ENCODE measurements around the gene ANK3. TPM values are rescaled to one million over a fixed set of nuclear protein-coding genes. Genes with fewer than 3 reads are reported as not detected.

Gene ANK3
- total RNA-seq, 2 donors from 2014 or later: 65.0 to 79.5 TPM

- Mint-ChIP-seq H3K27ac (no peak overlapping the region), H3K27me3 (ENCODE audit: insufficient read depth) (no peaks in the 10 kb centered on the region), H3K36me3 (ENCODE audit: low read depth) (peaks cover under 1% of the 10 kb centered on the region), H3K9me3 (no peaks in the 10 kb centered on the region), H3K4me1 (peaks cover 2% of the 10 kb centered on the region), H3K4me3 (no peak overlapping the region)
- Histone ChIP-seq H3K4me3 (ENCODE audit: low read length) (no peak overlapping the region), H3K36me3 (ENCODE audit: control insufficient read depth, insufficient read depth, low read length) (no peaks in the 10 kb centered on the region), H3K9ac (ENCODE audit: extremely low read depth, low read length, poor library complexity, severe bottlenecking) (no peak overlapping the region), H3K4me1 (ENCODE audit: control insufficient read depth, insufficient read depth, low read length) (no peaks in the 10 kb centered on the region), H3K27ac (ENCODE audit: low read depth, low read length) (no peak overlapping the region), H3K9me3 (ENCODE audit: control insufficient read depth, low read length) (no peaks in the 10 kb centered on the region), H3K27me3 (ENCODE audit: control insufficient read depth, insufficient read depth, low read length, poor library complexity, severe bottlenecking) (no peaks in the 10 kb centered on the region)
- 90% methylated on average over 3 of the region's 3 CpGs for WGBS, 2 experiments (ENCODE audit: insufficient coverage in 1 of 2, insufficient read length in 1 of 2)
- no peak for TF ChIP-seq CTCF (conservative IDR thresholded peaks at IDR 0.05)
- no peak for DNase-seq
Measured at GRCh38 chr10:60050366-60050765, 339.3 kb downstream of the ANK3 start.

- Mint-ChIP-seq H3K4me3 (no peak overlapping the region), H3K27ac (peak overlapping the region; percentile 90), H3K27me3 (ENCODE audit: insufficient read depth) (no peaks in the 10 kb centered on the region), H3K36me3 (ENCODE audit: low read depth) (no peaks in the 10 kb centered on the region), H3K4me1 (peaks cover 20% of the 10 kb centered on the region), H3K9me3 (no peaks in the 10 kb centered on the region)
- peak; percentile 85 for DNase-seq
- no peaks in the 10 kb centered on the region for H3K9me3 ChIP-seq (ENCODE audit: control insufficient read depth, low read length)
- H3K27ac ChIP-seq (ENCODE audit: low read depth, low read length): no peak overlapping the region
- no peak overlapping the region for H3K4me3 ChIP-seq (ENCODE audit: low read length)
- peak; percentile 75 for TF ChIP-seq CTCF (conservative IDR thresholded peaks at IDR 0.05)
- no peaks in the 10 kb centered on the region for H3K4me1 ChIP-seq (ENCODE audit: control insufficient read depth, insufficient read depth, low read length)
- no peak overlapping the region for H3K9ac ChIP-seq (ENCODE audit: extremely low read depth, low read length, poor library complexity, severe bottlenecking)
- no peaks in the 10 kb centered on the region for H3K27me3 ChIP-seq (ENCODE audit: control insufficient read depth, insufficient read depth, low read length, poor library complexity, severe bottlenecking)
- no peaks in the 10 kb centered on the region for H3K36me3 ChIP-seq (ENCODE audit: control insufficient read depth, insufficient read depth, low read length)
Measured at GRCh38 chr10:60048091-60048501, 341.6 kb downstream of the ANK3 start.

- H3K27ac ChIP-seq (ENCODE audit: low read depth, low read length): no peak overlapping the region
- no peaks in the 10 kb centered on the region for H3K27me3 ChIP-seq (ENCODE audit: control insufficient read depth, insufficient read depth, low read length, poor library complexity, severe bottlenecking)
- peaks cover 4% of the 10 kb centered on the region for H3K4me1 ChIP-seq (ENCODE audit: control insufficient read depth, insufficient read depth, low read length)
- no peaks in the 10 kb centered on the region for H3K36me3 Mint-ChIP-seq (ENCODE audit: low read depth)
- no peak overlapping the region for H3K4me3 Mint-ChIP-seq
- H3K9me3 ChIP-seq (ENCODE audit: control insufficient read depth, low read length): no peaks in the 10 kb centered on the region
- H3K27me3 Mint-ChIP-seq (ENCODE audit: insufficient read depth): no peaks in the 10 kb centered on the region
- no peaks in the 10 kb centered on the region for H3K36me3 ChIP-seq (ENCODE audit: control insufficient read depth, insufficient read depth, low read length)
- H3K27ac Mint-ChIP-seq: no peak overlapping the region
- H3K4me3 ChIP-seq (ENCODE audit: low read length): no peak overlapping the region
- H3K9me3 Mint-ChIP-seq: no peaks in the 10 kb centered on the region
- no peak for DNase-seq
- H3K4me1 Mint-ChIP-seq: peaks cover 36% of the 10 kb centered on the region
- TF ChIP-seq CTCF (conservative IDR thresholded peaks at IDR 0.05): no peak
- H3K9ac ChIP-seq (ENCODE audit: extremely low read depth, low read length, poor library complexity, severe bottlenecking): no peak overlapping the region
Measured at GRCh38 chr10:60045571-60045970, 344.1 kb downstream of the ANK3 start.
